Measurements from ENCODE around the gene RPL18A.
"Not testable (repeated sequence)": the region's sequence is repeated elsewhere in the genome, so short reads cannot be mapped to it uniquely, and the experiment has no call there.

The RPL18A gene

DNA sequence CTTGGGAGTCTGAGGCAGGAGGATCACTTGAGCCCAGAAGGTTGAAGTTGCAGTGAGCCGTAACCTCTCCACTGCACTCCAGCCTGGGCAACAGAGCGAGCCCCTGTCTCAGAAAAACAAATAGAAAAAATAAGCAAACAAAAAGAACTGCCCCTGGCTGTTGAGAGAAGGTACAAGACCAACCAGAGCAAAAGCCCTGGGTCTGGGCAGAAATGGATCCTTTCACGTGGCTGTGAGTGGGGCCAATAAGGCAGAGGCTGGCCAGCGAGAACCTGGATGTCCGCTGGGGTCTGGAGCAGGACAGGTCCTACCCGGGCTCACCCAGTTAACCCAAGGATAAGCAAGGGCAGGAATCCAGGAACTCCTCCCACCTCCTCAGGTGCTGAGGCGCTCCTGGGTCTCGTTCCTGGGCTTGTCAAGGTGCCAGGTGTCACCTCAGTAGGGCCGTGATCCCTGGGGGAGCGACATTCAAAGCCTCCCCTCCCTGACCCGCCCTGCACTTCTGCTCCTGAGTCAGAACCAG is 7.3 kb downstream of the RPL18A start:
- no peak for DNase-seq

GRCh38 chr19:17868669-17869068 is 9.0 kb downstream of the RPL18A start:
- DNase-seq: no peak

- no peak for DNase-seq
Observed at GRCh38 chr19:17869114-17869608, 9.5 kb downstream of the RPL18A start.

GRCh38 chr19:17871032-17871877 is 11.5 kb downstream of the RPL18A start:
- no peak for DNase-seq

GRCh38 chr19:17871878-17872250 is 12.2 kb downstream of the RPL18A start, which contains the start of gene SLC5A5:
Gene SLC5A5, plus strand, starts transcription at chr19:17871945. Its CDS starts 375 bp downstream, at chr19:17872320.
- no peak for DNase-seq

DNA sequence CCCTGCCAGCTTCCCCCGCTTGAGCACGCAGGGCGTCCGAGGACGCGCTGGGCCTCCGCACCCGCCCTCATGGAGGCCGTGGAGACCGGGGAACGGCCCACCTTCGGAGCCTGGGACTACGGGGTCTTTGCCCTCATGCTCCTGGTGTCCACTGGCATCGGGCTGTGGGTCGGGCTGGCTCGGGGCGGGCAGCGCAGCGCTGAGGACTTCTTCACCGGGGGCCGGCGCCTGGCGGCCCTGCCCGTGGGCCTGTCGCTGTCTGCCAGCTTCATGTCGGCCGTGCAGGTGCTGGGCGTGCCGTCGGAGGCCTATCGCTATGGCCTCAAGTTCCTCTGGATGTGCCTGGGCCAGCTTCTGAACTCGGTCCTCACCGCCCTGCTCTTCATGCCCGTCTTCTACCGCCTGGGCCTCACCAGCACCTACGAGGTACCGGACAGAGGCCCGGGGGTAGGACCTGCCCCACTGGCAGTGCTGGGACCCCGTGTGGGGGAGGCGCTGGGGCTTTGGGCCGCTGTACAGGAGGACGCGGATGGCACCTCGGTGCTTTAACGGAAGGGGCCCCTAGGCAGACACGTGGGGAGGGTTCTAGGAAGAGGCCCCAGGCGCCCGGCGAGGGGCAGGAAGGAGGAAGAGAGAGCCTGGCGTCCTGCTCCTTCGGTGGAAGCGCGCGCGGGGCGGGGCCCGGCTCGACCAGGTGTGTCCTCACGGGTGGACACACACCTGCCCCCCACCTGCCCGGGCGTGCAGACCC is 12.7 kb downstream of the RPL18A start:
- no peak for DNase-seq

DNA sequence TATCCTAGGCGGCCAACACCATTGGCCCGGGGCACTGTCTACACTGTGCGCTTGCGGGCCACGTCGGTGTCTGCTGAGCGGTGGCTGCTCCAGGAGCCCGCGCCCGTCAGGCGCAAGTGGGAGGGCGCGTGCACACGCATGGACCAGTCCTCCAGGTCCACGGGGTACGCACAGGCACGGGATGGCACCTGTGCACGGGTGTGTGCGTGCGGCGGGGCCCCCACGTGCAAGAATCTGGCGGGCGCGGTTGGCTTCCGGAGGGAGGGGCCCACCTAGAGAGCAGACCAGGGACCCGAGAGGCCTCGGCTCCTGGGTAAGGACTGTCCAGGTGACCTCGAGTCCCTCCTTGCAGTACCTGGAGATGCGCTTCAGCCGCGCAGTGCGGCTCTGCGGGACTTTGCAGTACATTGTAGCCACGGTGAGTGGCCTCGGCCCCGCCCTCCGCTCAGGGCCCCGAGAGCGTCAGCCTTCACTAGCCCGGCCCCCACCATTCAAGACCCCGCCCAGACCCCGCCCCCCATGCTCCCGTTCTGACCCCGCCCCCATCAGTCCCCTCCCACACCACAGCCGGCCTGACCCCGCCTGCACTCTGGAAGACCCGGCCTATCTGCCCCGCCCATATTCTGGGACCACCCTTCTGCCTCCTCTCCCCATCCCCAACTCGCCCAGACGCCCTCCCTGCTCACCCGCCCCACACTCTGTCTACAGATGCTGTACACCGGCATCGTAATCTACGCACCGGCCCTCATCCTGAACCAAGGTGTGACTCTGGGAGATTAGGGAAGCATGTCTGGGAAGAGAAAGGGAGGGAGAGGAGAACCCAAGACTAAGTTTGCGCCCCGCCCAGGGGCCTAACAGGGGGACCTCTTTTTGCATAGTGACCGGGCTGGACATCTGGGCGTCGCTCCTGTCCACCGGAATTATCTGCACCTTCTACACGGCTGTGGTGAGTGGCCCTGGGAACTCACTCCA is 14.4 kb downstream of the RPL18A start:
- no peak for DNase-seq

- DNase-seq: no peak
Observed at GRCh38 chr19:17874758-17875135, 15.0 kb downstream of the RPL18A start.

DNA sequence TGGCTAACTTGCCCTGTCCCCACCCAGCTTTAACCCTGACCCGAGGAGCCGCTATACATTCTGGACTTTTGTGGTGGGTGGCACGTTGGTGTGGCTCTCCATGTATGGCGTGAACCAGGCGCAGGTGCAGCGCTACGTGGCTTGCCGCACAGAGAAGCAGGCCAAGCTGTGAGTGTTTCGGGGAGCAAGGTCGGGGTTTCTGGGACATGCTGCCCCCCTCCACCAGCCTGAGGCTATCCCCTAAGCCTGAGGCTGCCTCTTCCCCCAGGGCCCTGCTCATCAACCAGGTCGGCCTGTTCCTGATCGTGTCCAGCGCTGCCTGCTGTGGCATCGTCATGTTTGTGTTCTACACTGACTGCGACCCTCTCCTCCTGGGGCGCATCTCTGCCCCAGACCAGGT is 18.0 kb downstream of the RPL18A start:
- no peak for DNase-seq

- DNase-seq: no peak
Observed at GRCh38 chr19:17879466-17879865, 19.8 kb downstream of the RPL18A start.

- DNase-seq: no peak
Observed at GRCh38 chr19:17881701-17882100, 22.0 kb downstream of the RPL18A start.

GRCh38 chr19:17883627-17884410 is 24.1 kb downstream of the RPL18A start:
- DNase-seq: no peak

GRCh38 chr19:17886515-17886914 is 26.8 kb downstream of the RPL18A start:
- no peak for DNase-seq

DNA sequence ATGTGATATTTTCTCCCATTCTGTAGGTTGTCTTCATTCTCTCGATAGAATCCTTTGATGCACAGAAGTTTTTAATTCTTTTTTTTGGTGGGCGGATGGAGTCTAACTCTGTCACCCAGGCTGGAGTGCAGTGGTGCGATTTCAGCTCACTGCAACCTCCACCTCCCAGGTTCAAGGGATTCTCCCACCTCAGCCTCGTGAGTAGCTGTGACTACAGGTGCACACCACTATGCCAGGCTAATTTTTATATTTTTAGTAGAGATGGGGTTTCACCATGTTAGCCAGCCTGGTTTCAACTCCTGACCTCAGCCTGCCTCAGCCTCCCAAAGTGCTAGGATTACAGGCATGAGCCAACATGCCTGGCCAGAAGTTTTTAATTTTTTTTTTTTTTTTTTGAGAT is 27.5 kb downstream of the RPL18A start:
- DNase-seq: not testable (repeated sequence)

GRCh38 chr19:17888260-17888659 is 28.6 kb downstream of the RPL18A start:
- DNase-seq: no peak

DNA sequence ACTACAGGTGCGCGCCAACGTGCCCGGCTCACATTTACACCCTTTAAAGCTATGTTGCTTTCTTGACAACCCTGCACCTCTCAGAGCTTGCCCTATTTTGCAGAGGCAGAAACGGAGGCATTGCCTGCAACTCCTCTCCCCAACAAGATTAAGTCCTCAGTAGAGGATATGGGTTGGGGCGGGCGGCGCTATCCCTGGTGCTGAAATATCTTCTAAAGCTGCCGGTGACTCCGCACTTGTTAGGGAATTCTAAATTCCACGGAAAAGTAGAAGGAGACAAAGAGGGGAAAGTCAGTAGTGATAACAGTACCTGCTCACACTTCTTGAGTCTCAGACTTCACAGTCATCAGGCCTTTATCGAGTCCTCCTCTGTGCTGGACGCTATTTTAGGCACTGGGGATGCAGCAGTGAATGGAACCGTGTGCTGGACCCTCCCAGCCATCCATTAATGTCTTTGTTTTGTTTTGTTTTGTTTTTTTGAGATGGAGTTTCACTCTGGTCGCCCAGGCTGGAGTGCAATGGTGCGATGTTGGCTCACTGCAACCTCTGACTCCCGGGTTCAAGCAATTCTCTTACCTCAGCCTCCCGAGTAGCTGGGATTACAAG is 30.0 kb downstream of the RPL18A start:
- no peak for DNase-seq

DNA sequence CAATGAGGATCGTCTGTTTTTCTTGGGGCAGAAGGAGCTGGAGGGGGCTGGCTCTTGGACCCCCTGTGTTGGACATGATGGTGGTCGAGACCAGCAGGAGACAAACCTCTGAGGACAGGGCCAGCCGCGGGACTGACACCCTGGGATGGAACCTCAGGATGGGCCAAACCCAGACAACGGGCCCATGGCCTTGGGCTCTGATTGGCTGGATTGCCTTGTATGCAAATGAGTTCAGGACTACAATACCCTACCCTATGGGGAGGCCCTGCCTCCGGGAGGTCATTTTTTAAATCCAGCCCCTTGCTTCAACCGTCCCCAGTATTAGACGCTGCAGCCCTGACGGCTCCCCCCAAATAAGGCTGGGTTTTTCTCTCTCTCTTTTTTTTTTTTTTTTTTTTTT is 34.1 kb downstream of the RPL18A start:
- no peak for DNase-seq

GRCh38 chr19:17902701-17903100 is 43.0 kb downstream of the RPL18A start:
- DNase-seq: no peak

- no peak for DNase-seq
Observed at GRCh38 chr19:17908244-17908643, 48.5 kb downstream of the RPL18A start.

DNA sequence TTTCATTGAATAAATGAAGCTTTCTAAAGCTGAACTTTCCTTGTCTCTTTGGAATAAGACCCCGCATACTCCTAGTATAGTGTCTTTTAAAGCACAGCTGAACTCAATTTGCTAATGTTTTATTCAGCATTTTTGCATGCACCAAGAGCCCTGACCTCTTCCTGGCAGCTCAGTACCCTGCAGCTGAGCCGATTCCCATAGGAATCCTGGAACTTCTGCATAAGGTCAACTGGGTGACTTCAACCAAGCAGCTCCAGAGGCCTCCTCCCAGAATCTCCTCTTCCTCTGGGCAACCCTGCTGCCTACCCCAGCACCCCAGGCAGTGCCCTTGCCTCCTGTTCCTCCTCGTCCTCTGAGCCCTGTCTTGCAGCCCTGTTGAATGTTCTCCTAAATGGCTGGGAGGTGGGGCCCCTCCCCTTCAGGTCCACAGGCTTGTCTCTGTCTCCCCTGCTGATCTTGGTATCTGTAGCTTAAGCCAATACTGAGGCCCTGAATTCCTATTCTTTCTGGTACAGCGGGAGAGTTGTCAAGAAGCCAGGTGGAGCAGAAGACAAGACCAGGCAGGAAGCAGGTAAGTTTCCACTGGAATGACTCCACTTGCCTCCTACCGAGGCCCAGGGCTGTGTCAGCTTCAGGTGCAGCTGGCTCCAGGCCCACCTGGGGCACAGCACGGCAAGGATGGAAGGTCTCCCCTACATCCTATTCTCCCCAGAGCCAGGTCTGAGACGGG is 49.5 kb downstream of the RPL18A start:
- no peak for DNase-seq
